Transverse colon (tissue), 3 donors: ENCODE results near the gene CFAP221.

Experiments used
- CTCF ChIP-seq, 5 experiments: fragments of 200-600 bp in 3 of 5; fragments of 450-650 bp in 2 of 5; sonication (generic) in 3 of 5; IDR thresholded peaks; 1 replicate in 2 of 5; 2 replicates in 3 of 5; pipeline ENCODE4 v1.5.1; 2016 to 2017; ENCODE audit warnings: antibody characterized with exemption in 5 of 5, inconsistent platforms in 3 of 5, mild to moderate bottlenecking in 2 of 5, moderate library complexity in 1 of 5
- EP300 ChIP-seq: sonication (generic); formaldehyde crosslinking; IDR thresholded peaks from one replicate; pipeline ENCODE4 v1.6.1; 2017; ENCODE audit warnings: antibody characterized with exemption, low read depth
- POLR2A ChIP-seq: fragments of 450-650 bp; IDR thresholded peaks from one replicate; pipeline ENCODE4 v1.6.1; 2016; ENCODE audit warnings: antibody characterized with exemption, mild to moderate bottlenecking, moderate library complexity

GRCh38 chr2:119638246-119638645 is 94.0 kb downstream of the CFAP221 start:
- no peak for TF ChIP-seq CTCF (IDR thresholded peaks at IDR 0.05)
- TF ChIP-seq POLR2A = no peak
- no peak for TF ChIP-seq EP300
